Pulmonary artery endothelial cell (primary cell): ENCODE data around the gene APBB1IP. TPM values are rescaled to one million over a fixed set of nuclear protein-coding genes. Genes with fewer than 3 reads are reported as not detected.

Experiments
- total RNA-seq: library from RNA; depleted of rRNA; stranded (reverse); fragments of >200 nt; gene quantifications from 2 replicates; pipeline ENCODE4 v1.2.3, GENCODE V29; 2014

The APBB1IP gene
- total RNA-seq, 1 donor from 2014 or later: not detected

Other genes with a start within 250 kb of the APBB1IP start
- gene GAD2, start 221.6 kb upstream of the APBB1IP start, total RNA-seq: not detected in 2 replicates